Measurements from ENCODE around the gene U2AF2.

U2AF2 gene

DNA sequence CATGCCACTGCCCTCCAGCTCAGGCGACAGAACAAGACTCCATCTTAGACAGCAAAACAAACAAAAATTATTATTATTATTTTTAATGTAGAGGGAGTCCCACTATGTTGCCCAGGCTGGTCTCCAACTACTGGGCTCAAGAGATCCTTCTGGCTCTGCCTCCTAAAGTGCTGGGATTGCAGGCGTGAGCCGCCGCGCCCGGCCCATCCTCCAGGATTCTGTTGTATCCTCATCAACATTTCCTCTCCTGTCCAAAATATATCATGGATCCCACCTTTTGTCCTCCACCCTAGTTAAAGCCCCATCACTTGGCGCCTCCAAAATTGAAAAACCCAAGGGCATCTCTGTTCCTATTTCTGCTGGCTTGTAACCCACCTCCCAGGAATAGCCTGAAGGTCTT lies 31.7 kb upstream of the U2AF2 start:
- no peak overlapping the region for H3K27ac ChIP-seq
- TF ChIP-seq, protein P1, sequence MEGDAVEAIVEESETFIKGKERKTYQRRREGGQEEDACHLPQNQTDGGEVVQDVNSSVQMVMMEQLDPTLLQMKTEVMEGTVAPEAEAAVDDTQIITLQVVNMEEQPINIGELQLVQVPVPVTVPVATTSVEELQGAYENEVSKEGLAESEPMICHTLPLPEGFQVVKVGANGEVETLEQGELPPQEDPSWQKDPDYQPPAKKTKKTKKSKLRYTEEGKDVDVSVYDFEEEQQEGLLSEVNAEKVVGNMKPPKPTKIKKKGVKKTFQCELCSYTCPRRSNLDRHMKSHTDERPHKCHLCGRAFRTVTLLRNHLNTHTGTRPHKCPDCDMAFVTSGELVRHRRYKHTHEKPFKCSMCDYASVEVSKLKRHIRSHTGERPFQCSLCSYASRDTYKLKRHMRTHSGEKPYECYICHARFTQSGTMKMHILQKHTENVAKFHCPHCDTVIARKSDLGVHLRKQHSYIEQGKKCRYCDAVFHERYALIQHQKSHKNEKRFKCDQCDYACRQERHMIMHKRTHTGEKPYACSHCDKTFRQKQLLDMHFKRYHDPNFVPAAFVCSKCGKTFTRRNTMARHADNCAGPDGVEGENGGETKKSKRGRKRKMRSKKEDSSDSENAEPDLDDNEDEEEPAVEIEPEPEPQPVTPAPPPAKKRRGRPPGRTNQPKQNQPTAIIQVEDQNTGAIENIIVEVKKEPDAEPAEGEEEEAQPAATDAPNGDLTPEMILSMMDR (conservative IDR thresholded peaks at IDR 0.05) = no peak

DNA sequence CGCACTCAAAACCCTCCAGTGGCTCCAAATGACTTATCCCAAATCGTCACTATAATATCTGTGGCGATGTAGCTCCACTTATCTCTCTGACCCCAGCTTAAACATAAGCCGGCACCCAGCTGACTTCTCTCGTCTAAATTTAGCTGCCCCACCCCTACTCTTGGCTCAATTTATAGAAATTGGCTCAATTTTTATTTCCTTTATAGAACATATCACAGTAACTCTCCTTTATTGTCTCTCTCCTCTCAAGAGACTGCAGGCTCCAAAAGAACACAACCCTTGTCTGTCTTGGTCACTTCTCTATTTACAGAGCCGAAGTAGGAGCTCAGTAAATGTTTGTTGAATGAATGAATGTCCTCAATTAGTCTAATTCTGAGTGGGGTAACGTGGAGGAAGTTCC lies 31.3 kb upstream of the U2AF2 start:
- H3K27ac ChIP-seq = peak overlapping the region; percentile 80
- TF ChIP-seq, protein P1 (conservative IDR thresholded peaks at IDR 0.05) = no peak

DNA sequence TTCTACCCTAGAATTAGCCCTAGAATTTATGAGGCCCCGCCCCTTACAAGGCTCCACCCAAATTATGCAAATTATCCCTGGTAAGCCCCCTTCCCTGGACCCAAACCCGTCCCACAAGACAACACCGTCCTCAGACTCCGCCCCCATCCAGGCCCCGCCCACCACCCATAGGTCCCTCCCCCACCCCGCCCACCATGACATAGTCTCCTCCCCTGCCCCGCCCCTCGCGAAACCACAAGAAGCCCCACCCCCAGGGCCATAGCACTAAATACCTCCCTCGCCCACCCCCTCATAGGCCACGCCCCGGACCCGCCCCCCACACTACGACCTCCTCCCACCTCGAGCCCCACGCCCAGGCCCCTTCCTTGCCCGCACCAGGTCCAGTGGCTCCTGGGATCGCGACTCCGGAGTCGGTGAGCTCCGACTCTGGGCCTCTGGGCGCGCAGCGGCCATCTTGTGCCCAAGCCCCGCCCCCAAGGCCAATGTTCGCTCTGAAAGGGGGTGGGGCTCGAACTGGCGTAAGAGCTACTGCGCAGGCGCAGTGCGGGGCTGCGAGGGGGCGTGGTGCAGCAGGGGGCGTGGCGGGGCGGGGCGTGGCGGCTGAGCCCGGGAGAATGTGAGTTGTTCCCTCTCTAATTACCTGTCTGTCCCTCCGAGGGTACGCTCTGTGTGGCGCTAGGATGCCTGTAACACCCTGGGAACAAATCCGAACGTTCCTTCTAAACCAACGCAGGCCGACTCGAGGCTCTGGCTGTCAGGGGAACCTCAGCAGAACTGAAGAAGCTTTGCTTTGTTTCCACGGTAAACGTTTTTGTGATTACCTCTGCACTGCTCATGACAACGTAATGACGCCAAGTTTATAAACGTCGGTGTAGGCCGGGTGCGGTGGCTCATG lies 30.5 kb upstream of the U2AF2 start, which contains the start of gene ZNF784:
TSS of gene ZNF784 (minus strand) at position 458 of the 895 bp plus-strand sequence. CDS start at position 453, 5 bp downstream.
- TF ChIP-seq, protein P1 (conservative IDR thresholded peaks at IDR 0.05) = no peak
- peak within 1 kb of the TSS; percentile 80 for H3K27ac ChIP-seq

DNA sequence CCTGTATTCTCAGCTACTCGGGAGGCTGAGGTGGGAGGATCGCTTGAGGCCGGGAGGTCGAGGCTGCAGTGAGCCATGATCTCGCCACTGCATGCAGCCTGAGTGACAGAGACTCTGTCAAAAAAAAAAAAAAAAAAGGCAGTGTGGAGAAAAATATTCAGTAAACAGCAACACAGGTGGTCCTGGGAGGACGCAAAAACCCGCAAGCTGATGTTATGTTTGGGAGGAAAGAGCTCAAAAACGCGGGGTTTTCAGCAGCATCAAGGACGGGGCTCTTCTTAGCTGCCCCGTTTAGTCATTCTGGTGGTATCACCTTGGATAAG lies 29.9 kb upstream of the U2AF2 start:
- TF ChIP-seq, protein P1 (conservative IDR thresholded peaks at IDR 0.05) = no peak
- peak overlapping the region; percentile 80 for H3K27ac ChIP-seq

DNA sequence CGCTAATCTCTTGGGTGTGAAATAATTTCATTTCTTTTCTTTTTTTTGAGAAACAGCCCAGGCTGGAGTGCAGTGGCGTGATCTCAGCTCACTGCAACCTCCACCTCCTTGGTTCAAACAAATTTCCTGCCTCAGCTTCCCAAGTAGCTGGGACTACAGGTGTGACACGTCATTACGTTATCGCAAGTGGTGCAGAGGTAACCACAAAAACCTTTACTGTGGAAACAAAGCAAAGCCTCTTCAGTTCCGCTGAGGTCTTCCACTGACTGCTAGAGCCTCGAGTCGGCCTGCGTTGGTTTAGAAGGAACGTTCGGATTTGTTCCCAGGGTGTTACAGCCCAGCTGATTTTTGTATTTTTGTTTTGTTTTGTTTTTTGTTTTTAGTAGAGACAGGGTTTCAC lies 28.5 kb upstream of the U2AF2 start:
- TF ChIP-seq, protein P1 (conservative IDR thresholded peaks at IDR 0.05) = no peak
- H3K27ac ChIP-seq = no peak overlapping the region

DNA sequence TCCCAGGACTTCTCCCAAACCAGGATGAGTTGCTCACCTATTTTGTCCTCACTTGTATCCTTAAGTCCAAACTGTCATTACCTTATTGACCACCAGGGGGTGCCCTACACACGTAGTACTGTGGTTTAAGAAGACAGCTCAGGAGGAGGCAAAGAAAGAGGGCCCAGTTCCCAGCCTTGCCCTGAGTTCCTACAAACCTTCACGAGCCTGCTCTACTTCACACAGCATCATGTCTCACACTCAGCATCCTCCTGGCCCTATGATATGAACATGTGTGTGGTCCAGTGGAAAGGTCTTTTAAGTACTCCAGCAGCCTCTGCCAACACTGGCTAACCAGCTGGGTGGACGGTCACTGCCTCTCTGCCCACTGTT lies 22.4 kb upstream of the U2AF2 start:
- no peak overlapping the region for H3K27ac ChIP-seq

DNA sequence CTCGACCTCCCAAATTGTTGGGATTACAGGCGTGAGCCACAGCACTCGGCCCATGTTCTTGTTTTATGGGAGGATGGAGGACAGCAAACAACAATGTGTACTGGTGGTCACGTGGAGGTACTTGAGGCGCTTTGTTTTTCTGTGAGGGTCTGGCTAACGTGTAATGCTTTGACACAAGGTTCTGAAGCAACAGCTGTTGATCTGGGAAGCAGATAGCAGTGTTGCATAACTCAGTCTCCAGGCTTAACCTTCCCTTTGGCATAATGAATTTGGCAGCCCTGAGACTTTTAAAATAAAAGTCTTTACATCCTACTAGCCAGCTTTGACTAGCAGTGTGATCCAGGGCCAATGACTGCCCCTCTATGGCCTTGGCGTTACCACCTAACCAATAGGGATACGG lies 21.0 kb upstream of the U2AF2 start:
- H3K27ac ChIP-seq = peak overlapping the region; percentile 95
- TF ChIP-seq, protein P1 (conservative IDR thresholded peaks at IDR 0.05) = no peak

More for the DNA sequence above, 22.4 kb upstream of the U2AF2 start:
- TF ChIP-seq, protein P1 (conservative IDR thresholded peaks at IDR 0.05) = peak; percentile 85
